Measurements from ENCODE around the gene MAP6. TPM values are rescaled to one million over a fixed set of nuclear protein-coding genes. Genes with fewer than 3 reads are reported as not detected.

Gene MAP6
- total RNA-seq, 1 experiment from 2014 or later, result not detected

DNA sequence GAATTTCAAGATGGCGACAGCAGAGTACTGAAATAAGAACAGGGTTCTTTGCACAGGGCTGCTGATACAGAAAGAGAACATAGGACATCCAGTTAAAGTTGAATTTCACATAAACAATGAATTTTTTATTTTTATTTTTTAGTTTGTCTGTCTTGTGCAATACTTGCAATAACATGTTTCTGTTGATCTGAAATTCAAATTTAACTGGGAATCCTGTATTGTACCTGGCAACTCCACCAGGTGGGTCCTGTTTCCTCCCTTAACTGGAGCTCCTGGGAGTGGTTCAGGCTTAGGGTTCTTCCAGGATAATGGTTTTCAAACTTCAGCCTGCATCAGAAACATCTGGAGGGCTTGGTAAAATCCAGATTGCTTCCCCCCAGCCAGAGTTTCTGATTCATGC lies 121.7 kb downstream of the MAP6 start:
- intact Hi-C loops (cut with micrococcal nuclease; ENCODE audit: unreplicated experiment), result loop anchor here (1.0 to 5.0 kb wide), 7 partner anchors 159 to 1135 kb away; partner anchors contain the start of gene WNT11
- H3K36me3 ChIP-seq (ENCODE audit: low read depth), result no peaks in the 10 kb centered on the region
- no peak for DNase-seq
- H3K79me2 ChIP-seq (ENCODE audit: low read depth), result no peaks in the 10 kb centered on the region
- TF ChIP-seq, protein P1, sequence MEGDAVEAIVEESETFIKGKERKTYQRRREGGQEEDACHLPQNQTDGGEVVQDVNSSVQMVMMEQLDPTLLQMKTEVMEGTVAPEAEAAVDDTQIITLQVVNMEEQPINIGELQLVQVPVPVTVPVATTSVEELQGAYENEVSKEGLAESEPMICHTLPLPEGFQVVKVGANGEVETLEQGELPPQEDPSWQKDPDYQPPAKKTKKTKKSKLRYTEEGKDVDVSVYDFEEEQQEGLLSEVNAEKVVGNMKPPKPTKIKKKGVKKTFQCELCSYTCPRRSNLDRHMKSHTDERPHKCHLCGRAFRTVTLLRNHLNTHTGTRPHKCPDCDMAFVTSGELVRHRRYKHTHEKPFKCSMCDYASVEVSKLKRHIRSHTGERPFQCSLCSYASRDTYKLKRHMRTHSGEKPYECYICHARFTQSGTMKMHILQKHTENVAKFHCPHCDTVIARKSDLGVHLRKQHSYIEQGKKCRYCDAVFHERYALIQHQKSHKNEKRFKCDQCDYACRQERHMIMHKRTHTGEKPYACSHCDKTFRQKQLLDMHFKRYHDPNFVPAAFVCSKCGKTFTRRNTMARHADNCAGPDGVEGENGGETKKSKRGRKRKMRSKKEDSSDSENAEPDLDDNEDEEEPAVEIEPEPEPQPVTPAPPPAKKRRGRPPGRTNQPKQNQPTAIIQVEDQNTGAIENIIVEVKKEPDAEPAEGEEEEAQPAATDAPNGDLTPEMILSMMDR (conservative IDR thresholded peaks at IDR 0.05), result no peak
- no peak for TF ChIP-seq EZH2 (IDR thresholded peaks at IDR 0.05; ENCODE audit: low read depth)
- H3K9me3 ChIP-seq (ENCODE audit: insufficient read depth, low read depth), result no peaks in the 10 kb centered on the region
- no peaks in the 10 kb centered on the region for H3K27me3 ChIP-seq (ENCODE audit: insufficient read depth, low read depth)
- ChIA-PET POLR2A (ENCODE audit: unreplicated experiment) (no interaction called here), CTCF (no interaction called here)
- no peaks in the 10 kb centered on the region for H4K20me1 ChIP-seq (ENCODE audit: insufficient read depth)
- H3K27ac ChIP-seq, result no peak overlapping the region
- no peaks in the 10 kb centered on the region for H3K9me2 ChIP-seq (ENCODE audit: insufficient read depth)
- no peaks in the 10 kb centered on the region for H3F3A ChIP-seq (ENCODE audit: insufficient read depth, low read depth)
- no peak overlapping the region for H3K4me3 ChIP-seq
- H3K4me1 ChIP-seq (replicated peaks; ENCODE audit: insufficient read depth), result no peaks in the 10 kb centered on the region
- H3K4me2 ChIP-seq, result no peak overlapping the region
- no TSS peak for BruUV-seq (replicated peaks)
- H2AFZ ChIP-seq, result no peak overlapping the region

DNA sequence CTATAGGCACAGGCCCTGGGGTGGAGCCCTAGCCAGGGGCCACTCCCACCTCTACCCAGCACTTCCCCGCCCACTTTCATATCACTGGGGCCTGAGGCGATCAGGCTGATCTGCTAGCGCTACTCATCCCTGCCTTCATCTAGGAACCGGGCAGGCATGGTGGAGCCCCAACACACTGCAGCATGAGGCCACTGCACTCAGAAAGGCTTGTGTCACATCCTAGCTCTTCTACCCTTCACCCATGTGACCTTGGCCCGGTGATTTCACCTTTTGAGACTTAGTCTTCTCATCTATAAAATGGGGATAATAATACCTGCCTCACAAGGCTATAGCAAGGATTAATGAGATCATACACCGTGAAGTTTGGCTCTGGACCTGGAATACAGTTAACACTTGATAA lies 125.0 kb downstream of the MAP6 start:
- no peaks in the 10 kb centered on the region for H3K79me2 ChIP-seq (ENCODE audit: low read depth)
- no peaks in the 10 kb centered on the region for H3K9me2 ChIP-seq (ENCODE audit: insufficient read depth)
- no peaks in the 10 kb centered on the region for H3K4me1 ChIP-seq (replicated peaks; ENCODE audit: insufficient read depth)
- no peak overlapping the region for H3K27ac ChIP-seq
- no peaks in the 10 kb centered on the region for H4K20me1 ChIP-seq (ENCODE audit: insufficient read depth)
- H3K36me3 ChIP-seq (ENCODE audit: low read depth), result no peaks in the 10 kb centered on the region
- H2AFZ ChIP-seq, result no peak overlapping the region
- no peaks in the 10 kb centered on the region for H3K27me3 ChIP-seq (ENCODE audit: insufficient read depth, low read depth)
- CTCF ChIA-PET, result no interaction called here
- H3K4me3 ChIP-seq, result no peak overlapping the region
- POLR2A ChIA-PET (ENCODE audit: unreplicated experiment), result no interaction called here
- TF ChIP-seq, protein P1 (conservative IDR thresholded peaks at IDR 0.05), result no peak
- no peak for TF ChIP-seq EZH2 (IDR thresholded peaks at IDR 0.05; ENCODE audit: low read depth)
- no peaks in the 10 kb centered on the region for H3K9me3 ChIP-seq (ENCODE audit: insufficient read depth, low read depth)
- H3F3A ChIP-seq (ENCODE audit: insufficient read depth, low read depth), result peaks cover 7% of the 10 kb centered on the region; the same call in 1 of the 2 replicates
- intact Hi-C loops (cut with micrococcal nuclease; ENCODE audit: unreplicated experiment), result no loop called here
- H3K4me2 ChIP-seq, result no peak overlapping the region
- DNase-seq, result no peak
- BruUV-seq (replicated peaks), result no TSS peak

- Histone ChIP-seq H3K27ac (no peak overlapping the region), H3K79me2 (ENCODE audit: low read depth) (no peaks in the 10 kb centered on the region), H3K4me3 (no peak overlapping the region), H3K9me3 (ENCODE audit: insufficient read depth, low read depth) (no peaks in the 10 kb centered on the region), H3K4me2 (no peak overlapping the region), H3F3A (ENCODE audit: insufficient read depth, low read depth) (peaks cover 18% of the 10 kb centered on the region; the same call in 1 of the 2 replicates), H3K36me3 (ENCODE audit: low read depth) (no peaks in the 10 kb centered on the region), H3K9me2 (ENCODE audit: insufficient read depth) (no peaks in the 10 kb centered on the region), H2AFZ (no peak overlapping the region), H3K27me3 (ENCODE audit: insufficient read depth, low read depth) (no peaks in the 10 kb centered on the region), H3K4me1 (replicated peaks; ENCODE audit: insufficient read depth) (peaks cover 15% of the 10 kb centered on the region), H4K20me1 (ENCODE audit: insufficient read depth) (no peaks in the 10 kb centered on the region)
- BruUV-seq (replicated peaks), result no TSS peak
- ChIA-PET POLR2A (ENCODE audit: unreplicated experiment) (no interaction called here), CTCF (no interaction called here)
- DNase-seq, result no peak
- intact Hi-C loops (cut with micrococcal nuclease; ENCODE audit: unreplicated experiment), result no loop called here
- TF ChIP-seq EZH2 (IDR thresholded peaks at IDR 0.05; ENCODE audit: low read depth), result no peak
- TF ChIP-seq, protein P1 (conservative IDR thresholded peaks at IDR 0.05), result no peak
These were observed 126.8 kb downstream of the MAP6 start for GRCh38 chr11:75542088-75542438.

Measured in PC-9 (cell line).